Liver (tissue), 9 donors: Measurements from ENCODE around the gene SPATA16. TPM values are rescaled to one million over a fixed set of nuclear protein-coding genes. Genes with fewer than 3 reads are reported as not detected.

Experiments
- DNase-seq: peaks from one replicate; pipeline ENCODE4 v3.0.0-alpha.2; 2017; ENCODE audit warnings: low spot score
- H3K27ac ChIP-seq, 2 donors: one replicate each; pipeline ENCODE4 v1.7.0; 2013; ENCODE audit warnings: inconsistent platforms in 2 of 2, low read length in 2 of 2, control low read depth in 1 of 2, low read depth in 1 of 2, mild to moderate bottlenecking in 1 of 2
- H3K27me3 ChIP-seq, 4 donors: one replicate each; pipeline versions ENCODE4 v1.6.1 to v1.7.0; 2013; ENCODE audit warnings: low read length in 3 of 4, inconsistent platforms in 1 of 4, mild to moderate bottlenecking in 1 of 4, moderate library complexity in 1 of 4; ENCODE audit not compliant: control insufficient read depth in 4 of 4, insufficient read depth in 4 of 4
- H3K36me3 ChIP-seq, 4 donors: one replicate each; pipeline versions ENCODE4 v1.6.1 to v1.7.0; 2013; ENCODE audit warnings: low read length in 3 of 4, mild to moderate bottlenecking in 3 of 4, low read depth in 1 of 4, moderate library complexity in 1 of 4; ENCODE audit not compliant: control insufficient read depth in 4 of 4, insufficient read depth in 3 of 4
- H3K4me1 ChIP-seq, 4 donors: one replicate each; pipeline versions ENCODE4 v1.6.1 to v1.7.0; 2013; ENCODE audit warnings: low read length in 3 of 4, mild to moderate bottlenecking in 3 of 4, moderate library complexity in 1 of 4; ENCODE audit not compliant: control insufficient read depth in 4 of 4, insufficient read depth in 4 of 4
- H3K4me3 ChIP-seq, 3 donors: one replicate each; pipeline versions ENCODE4 v1.6.1 to v1.7.0; 2013; ENCODE audit warnings: low read length in 3 of 3, control low read depth in 1 of 3, low read depth in 1 of 3, mild to moderate bottlenecking in 1 of 3
- H3K9ac ChIP-seq, 2 donors: one replicate each; pipeline ENCODE4 v1.7.0; 2013; ENCODE audit warnings: low read length in 2 of 2, mild to moderate bottlenecking in 2 of 2, moderate library complexity in 2 of 2, control low read depth in 1 of 2, low read depth in 1 of 2
- H3K9me3 ChIP-seq, 4 donors: one replicate each; pipeline versions ENCODE4 v1.6.1 to v1.7.0; 2013; ENCODE audit warnings: low read length in 3 of 4; ENCODE audit not compliant: control insufficient read depth in 4 of 4
- CTCF ChIP-seq: fragments of 150-350 bp; IDR thresholded peaks from 2 replicates; pipeline ENCODE4 v1.5.1; 2017; ENCODE audit warnings: improper control_type of control experiment, low read depth, low read length; ENCODE audit not compliant: missing input control
- EGR1 ChIP-seq, 2 donors: IDR thresholded peaks; 2 replicates each; pipeline ENCODE4 v1.6.1; 2016 to 2018; ENCODE audit warnings: antibody characterized with exemption in 2 of 2, low read depth in 2 of 2
- FOXA1 ChIP-seq: IDR thresholded peaks from 2 replicates; pipeline ENCODE4 v1.6.1; 2016; ENCODE audit warnings: antibody characterized with exemption
- FOXA2 ChIP-seq: IDR thresholded peaks from 2 replicates; pipeline ENCODE4 v1.6.1; 2016; ENCODE audit warnings: antibody characterized with exemption
- HNF4A ChIP-seq, 2 donors: conservative IDR thresholded peaks; 2 replicates each; pipeline ENCODE4 v1.6.1; 2016; ENCODE audit warnings: antibody characterized with exemption in 2 of 2, mild to moderate bottlenecking in 2 of 2
- HNF4G ChIP-seq: IDR thresholded peaks from 2 replicates; pipeline ENCODE4 v1.6.1; 2016; ENCODE audit warnings: antibody characterized with exemption
- NR2F2 ChIP-seq: IDR thresholded peaks from 2 replicates; pipeline ENCODE4 v1.6.1; 2016; ENCODE audit warnings: antibody characterized with exemption
- RAD21 ChIP-seq, 2 donors: IDR thresholded peaks; 2 replicates each; pipeline ENCODE4 v1.6.1; 2016; ENCODE audit warnings: antibody characterized with exemption in 2 of 2, mild to moderate bottlenecking in 2 of 2
- SP1 ChIP-seq: IDR thresholded peaks from 2 replicates; pipeline ENCODE4 v1.6.1; 2018; ENCODE audit warnings: antibody characterized with exemption, mild to moderate bottlenecking
- YY1 ChIP-seq: IDR thresholded peaks from 2 replicates; pipeline ENCODE4 v1.6.1; 2016; ENCODE audit warnings: antibody characterized with exemption, mild to moderate bottlenecking
- WGBS: extraction: QIAGEN DNeasy Blood & Tissue Kit; methylation state at CpG from one replicate; pipeline ENCODE4 v1.1.7; 2013; 5-methylcytosine and 5-hydroxymethylcytosine counted together
- polyA plus RNA-seq, 2 donors: library from polyadenylated mRNA; stranded (reverse) in 1 of 2; unstranded in 1 of 2; fragments of 200-250 nt in 1 of 2; fragments of >200 nt in 1 of 2; fragmentation: Nextera tagmentation in 1 of 2; extraction: Ambion mirVana in 1 of 2; gene quantifications; one replicate each; pipeline versions ENCODE4 v1.2.1 to v1.2.3, GENCODE V29; 2013 to 2015
- total RNA-seq, 2 donors: library from RNA; depleted of rRNA; stranded (reverse); fragments of >200 nt; gene quantifications; one replicate each; pipeline ENCODE4 v1.2.3, GENCODE V29; 2014
- donor health status: healthy.
- donor health status: healthy.
- donor health status: healthy.
- donor health status: healthy.
- donor health status: healthy.

The SPATA16 gene
- total and polyA plus RNA-seq, 4 donors: not detected

- no peaks in the 10 kb centered on the region for H3K4me1 ChIP-seq
- no peak overlapping the region for H3K4me3 ChIP-seq
- H3K27me3 ChIP-seq: peaks cover 0 to 4% (median 0%) of the 10 kb centered on the region in 4 donors
- 72% methylated on average over 4 of the region's 4 CpGs for WGBS
- no peak for DNase-seq
- no peak overlapping the region for H3K27ac ChIP-seq
- TF ChIP-seq NR2F2: no peak
- TF ChIP-seq CTCF: no peak
- no peak for TF ChIP-seq HNF4A (conservative IDR thresholded peaks at IDR 0.05)
- TF ChIP-seq EGR1 (IDR thresholded peaks at IDR 0.05; ENCODE audit: low read depth in 2 of 2): no peak
- no peak for TF ChIP-seq YY1
- no peak for TF ChIP-seq RAD21 (IDR thresholded peaks at IDR 0.05)
- no peak for TF ChIP-seq HNF4G
- no peaks in the 10 kb centered on the region for H3K9me3 ChIP-seq
- H3K9ac ChIP-seq: no peak overlapping the region
- no peaks in the 10 kb centered on the region for H3K36me3 ChIP-seq
Observed at GRCh38 chr3:172840463-172840862, 300.6 kb downstream of the SPATA16 start.

GRCh38 chr3:172839679-172840078, 301.4 kb downstream of the SPATA16 start:
- Histone ChIP-seq H3K9me3 (no peaks in the 10 kb centered on the region), H3K4me1 (no peaks in the 10 kb centered on the region), H3K36me3 (no peaks in the 10 kb centered on the region), H3K4me3 (no peak overlapping the region), H3K27me3 (peaks cover 0 to 4% (median 0%) of the 10 kb centered on the region in 4 donors), H3K9ac (no peak overlapping the region), H3K27ac (no peak overlapping the region)
- TF ChIP-seq FOXA1 (no peak), SP1 (no peak), CTCF (no peak), NR2F2 (no peak), FOXA2 (no peak)
- no peak for DNase-seq
- 56% methylated on average over 4 of the region's 4 CpGs for WGBS
